ENCODE results near the gene MCCC1. TPM values are rescaled to one million over a fixed set of nuclear protein-coding genes. Genes with fewer than 3 reads are reported as not detected.

The MCCC1 gene
- polyA plus RNA-seq, 1 donor (not counting 4 experiments of a cell fraction or from before 2014, with no cell fraction given) = 11.7 TPM

GRCh38 chr3:183044547-183045229 lies 54.6 kb downstream of the MCCC1 start:
- H3K36me3 ChIP-seq (ENCODE audit: control insufficient read depth in 2 of 2, extremely low read depth in 1 of 2, insufficient read depth in 2 of 2, low read length in 2 of 2) = peaks cover 3 to 9% of the 10 kb centered on the region in 2 experiments
- dilution Hi-C loops (cut with MboI; ENCODE audit: extremely low pct_ligation_motif_present, low sequenced_read_pairs) = no loop called here
- no peak for FAIRE-seq

GRCh38 chr3:183038757-183039156 lies 60.5 kb downstream of the MCCC1 start:
- H3K79me2 ChIP-seq (ENCODE audit: control insufficient read depth, insufficient read depth, low read length) = no peaks in the 10 kb centered on the region
- DNase-seq (ENCODE audit: low read depth, low spot score) (no peak), FAIRE-seq (no peak)
- no peak for TF ChIP-seq EZH2 (IDR thresholded peaks at IDR 0.05; ENCODE audit: low read length)
- TF ChIP-seq CTCF (optimal IDR thresholded peaks at IDR 0.05 in 1 of 3, IDR thresholded peaks at IDR 0.05 in 1 of 3, conservative IDR thresholded peaks at IDR 0.05 in 1 of 3; ENCODE audit: extremely low read depth in 1 of 3, insufficient read depth in 2 of 3, low read length in 3 of 3) = no peak
- H3K4me2 ChIP-seq (ENCODE audit: control insufficient read depth, extremely low read depth, insufficient read depth, low read depth, low read length) = no peak overlapping the region
- H3K4me1 ChIP-seq (ENCODE audit: control insufficient read depth, extremely low read depth, insufficient read depth, low read length) = no peaks in the 10 kb centered on the region
- dilution Hi-C loops (cut with MboI; ENCODE audit: extremely low pct_ligation_motif_present, low sequenced_read_pairs) = no loop called here
- peaks cover 11% of the 10 kb centered on the region in 2 experiments for H3K36me3 ChIP-seq (ENCODE audit: control insufficient read depth in 2 of 2, extremely low read depth in 1 of 2, insufficient read depth in 2 of 2, low read length in 2 of 2)
- H3K9me1 ChIP-seq (ENCODE audit: control insufficient read depth, extremely low read depth, insufficient read depth, low read length) = no peaks in the 10 kb centered on the region
- no peaks in the 10 kb centered on the region for H4K20me1 ChIP-seq (ENCODE audit: control insufficient read depth, extremely low read depth, insufficient read depth, low read length)
- no peak overlapping the region for H3K4me3 ChIP-seq (ENCODE audit: control insufficient read depth in 2 of 3, extremely low read depth in 1 of 3, insufficient read depth in 2 of 3, low read depth in 1 of 3, low read length in 3 of 3)
- H3K9me3 ChIP-seq (ENCODE audit: control insufficient read depth, low read depth, low read length) = no peaks in the 10 kb centered on the region
- no peak overlapping the region for H3K27ac ChIP-seq (ENCODE audit: control insufficient read depth, insufficient read depth, low read length)
- no peaks in the 10 kb centered on the region for H3K27me3 ChIP-seq (ENCODE audit: control insufficient read depth, extremely low read depth, insufficient read depth, low read length)
- no peak overlapping the region for H3K9ac ChIP-seq (ENCODE audit: control insufficient read depth, extremely low read depth, insufficient read depth, low read length)
- H2AFZ ChIP-seq (ENCODE audit: control insufficient read depth, low read length) = no peak overlapping the region

More at GRCh38 chr3:183044547-183045229, 54.6 kb downstream of the MCCC1 start:
- Histone ChIP-seq H4K20me1 (ENCODE audit: control insufficient read depth, extremely low read depth, insufficient read depth, low read length) (no peaks in the 10 kb centered on the region), H3K79me2 (ENCODE audit: control insufficient read depth, insufficient read depth, low read length) (no peaks in the 10 kb centered on the region), H3K9ac (ENCODE audit: control insufficient read depth, extremely low read depth, insufficient read depth, low read length) (no peak overlapping the region), H2AFZ (ENCODE audit: control insufficient read depth, low read length) (no peak overlapping the region), H3K27me3 (ENCODE audit: control insufficient read depth, extremely low read depth, insufficient read depth, low read length) (no peaks in the 10 kb centered on the region), H3K4me2 (ENCODE audit: control insufficient read depth, extremely low read depth, insufficient read depth, low read depth, low read length) (no peak overlapping the region), H3K9me1 (ENCODE audit: control insufficient read depth, extremely low read depth, insufficient read depth, low read length) (no peaks in the 10 kb centered on the region), H3K9me3 (ENCODE audit: control insufficient read depth, low read depth, low read length) (no peaks in the 10 kb centered on the region), H3K27ac (ENCODE audit: control insufficient read depth, insufficient read depth, low read length) (no peak overlapping the region), H3K4me1 (ENCODE audit: control insufficient read depth, extremely low read depth, insufficient read depth, low read length) (no peaks in the 10 kb centered on the region), H3K4me3 (ENCODE audit: control insufficient read depth in 2 of 3, extremely low read depth in 1 of 3, insufficient read depth in 2 of 3, low read depth in 1 of 3, low read length in 3 of 3) (no peak overlapping the region)
- no peak for TF ChIP-seq CTCF (optimal IDR thresholded peaks at IDR 0.05 in 1 of 3, IDR thresholded peaks at IDR 0.05 in 1 of 3, conservative IDR thresholded peaks at IDR 0.05 in 1 of 3; ENCODE audit: extremely low read depth in 1 of 3, insufficient read depth in 2 of 3, low read length in 3 of 3)
- no peak for TF ChIP-seq EZH2 (IDR thresholded peaks at IDR 0.05; ENCODE audit: low read length)
- DNase-seq (ENCODE audit: low read depth, low spot score) = no peak
